Measurements from ENCODE around the gene COQ8A.

GRCh38 chr1:226892524-226892875 is 47.6 kb upstream of the COQ8A start:
- TF ChIP-seq CTCF (IDR thresholded peaks at IDR 0.05; ENCODE audit: low read depth, low read length) (no peak), POLR2A (IDR thresholded peaks at IDR 0.05; ENCODE audit: extremely low read depth, insufficient read length) (no peak), MYC (IDR thresholded peaks at IDR 0.05; ENCODE audit: low read depth, low read length) (no peak), MAX (IDR thresholded peaks at IDR 0.05; ENCODE audit: low read depth, low read length) (no peak)

All from NB4 (cell line).